A673 (cell line): ENCODE data around the gene DCHS2.

ENCODE experiments used
- EZH2 ChIP-seq: fragments of 200-600 bp; sonication (generic); IDR thresholded peaks from 2 replicates; pipeline ENCODE4 v1.6.1; 2017; ENCODE audit warnings: borderline replicate concordance, low read depth, mild to moderate bottlenecking, mixed read lengths, antibody characterized with exemption, low read length; ENCODE audit not compliant: poor library complexity, severe bottlenecking
- TF ChIP-seq, protein P1 (sequence below): fragments of 300-800, 200-600 bp; sonication (generic); conservative IDR thresholded peaks from 2 replicates; pipeline ENCODE4 v1.5.1; 2017; ENCODE audit warnings: low read depth, mild to moderate bottlenecking, antibody characterized with exemption, low read length, moderate library complexity, mixed read lengths

DNA sequence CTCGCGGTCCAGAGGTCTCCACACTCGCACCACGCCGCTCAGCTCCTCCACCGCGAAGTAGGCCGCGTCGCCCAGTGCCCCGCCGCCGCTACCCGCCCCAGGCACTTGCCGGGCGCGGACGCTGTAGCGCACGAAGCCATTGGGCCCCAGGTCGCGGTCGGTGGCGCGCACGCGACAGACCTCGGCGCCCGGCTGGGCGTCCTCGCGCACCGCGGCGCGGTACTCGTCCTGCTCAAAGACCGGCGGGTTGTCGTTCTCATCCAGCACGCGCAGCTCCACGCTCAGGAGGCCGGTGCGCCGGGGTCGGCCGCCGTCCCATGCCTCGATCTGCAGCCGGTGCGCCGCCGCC lies 1.4 kb downstream of the DCHS2 start:
- TF ChIP-seq EZH2 = no peak
- TF ChIP-seq, protein P1, sequence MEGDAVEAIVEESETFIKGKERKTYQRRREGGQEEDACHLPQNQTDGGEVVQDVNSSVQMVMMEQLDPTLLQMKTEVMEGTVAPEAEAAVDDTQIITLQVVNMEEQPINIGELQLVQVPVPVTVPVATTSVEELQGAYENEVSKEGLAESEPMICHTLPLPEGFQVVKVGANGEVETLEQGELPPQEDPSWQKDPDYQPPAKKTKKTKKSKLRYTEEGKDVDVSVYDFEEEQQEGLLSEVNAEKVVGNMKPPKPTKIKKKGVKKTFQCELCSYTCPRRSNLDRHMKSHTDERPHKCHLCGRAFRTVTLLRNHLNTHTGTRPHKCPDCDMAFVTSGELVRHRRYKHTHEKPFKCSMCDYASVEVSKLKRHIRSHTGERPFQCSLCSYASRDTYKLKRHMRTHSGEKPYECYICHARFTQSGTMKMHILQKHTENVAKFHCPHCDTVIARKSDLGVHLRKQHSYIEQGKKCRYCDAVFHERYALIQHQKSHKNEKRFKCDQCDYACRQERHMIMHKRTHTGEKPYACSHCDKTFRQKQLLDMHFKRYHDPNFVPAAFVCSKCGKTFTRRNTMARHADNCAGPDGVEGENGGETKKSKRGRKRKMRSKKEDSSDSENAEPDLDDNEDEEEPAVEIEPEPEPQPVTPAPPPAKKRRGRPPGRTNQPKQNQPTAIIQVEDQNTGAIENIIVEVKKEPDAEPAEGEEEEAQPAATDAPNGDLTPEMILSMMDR = no peak
